ENCODE measurements around the gene CSNK1D.
A peak's percentile ranks its signal among the peaks of the same experiment; 100 is the strongest.

Gene CSNK1D

GRCh38 chr17:82310877-82311276, 37.4 kb upstream of the CSNK1D start:
- DNase-seq (ENCODE audit: low read depth, low spot score): no peak

- no peak for DNase-seq (ENCODE audit: low read depth, low spot score)
Measured at GRCh38 chr17:82309656-82310570, 36.4 kb upstream of the CSNK1D start.

GRCh38 chr17:82305727-82306300, 32.3 kb upstream of the CSNK1D start:
- no peak for DNase-seq (ENCODE audit: low read depth, low spot score)

- peak; percentile 71 for DNase-seq (ENCODE audit: low read depth, low spot score)
Measured at GRCh38 chr17:82304826-82305726, 31.6 kb upstream of the CSNK1D start.

GRCh38 chr17:82303944-82304808, 30.7 kb upstream of the CSNK1D start:
- no peak for DNase-seq (ENCODE audit: low read depth, low spot score)

- no peak for DNase-seq (ENCODE audit: low read depth, low spot score)
Measured at GRCh38 chr17:82302991-82303943, 29.8 kb upstream of the CSNK1D start.

- DNase-seq (ENCODE audit: low read depth, low spot score): no peak
Measured at GRCh38 chr17:82302568-82302963, 29.1 kb upstream of the CSNK1D start.

- no peak for DNase-seq (ENCODE audit: low read depth, low spot score)
Measured at GRCh38 chr17:82301916-82302567, 28.5 kb upstream of the CSNK1D start.

GRCh38 chr17:82301300-82301915, 27.9 kb upstream of the CSNK1D start:
- no peak for DNase-seq (ENCODE audit: low read depth, low spot score)

GRCh38 chr17:82300707-82301270, 27.3 kb upstream of the CSNK1D start:
- peak; percentile 58 for DNase-seq (ENCODE audit: low read depth, low spot score)

GRCh38 chr17:82300228-82300627, 26.7 kb upstream of the CSNK1D start:
- no peak for DNase-seq (ENCODE audit: low read depth, low spot score)

- DNase-seq (ENCODE audit: low read depth, low spot score): no peak
Measured at GRCh38 chr17:82299452-82299851, 26.0 kb upstream of the CSNK1D start.

GRCh38 chr17:82298538-82299421, 25.3 kb upstream of the CSNK1D start:
- DNase-seq (ENCODE audit: low read depth, low spot score): no peak

- DNase-seq (ENCODE audit: low read depth, low spot score): no peak
Measured at GRCh38 chr17:82297714-82298537, 24.4 kb upstream of the CSNK1D start.

- DNase-seq (ENCODE audit: low read depth, low spot score): no peak
Measured at GRCh38 chr17:82297280-82297713, 23.8 kb upstream of the CSNK1D start.

GRCh38 chr17:82296511-82297279, 23.2 kb upstream of the CSNK1D start:
- no peak for DNase-seq (ENCODE audit: low read depth, low spot score)
